B cell (primary cell): ENCODE results near the gene PSMD3. TPM values are rescaled to one million over a fixed set of nuclear protein-coding genes. Genes with fewer than 3 reads are reported as not detected.

ENCODE experiments used
- ATAC-seq: fragments of 200-7000 bp; cut with Tn5 transposase; one replicate; pipeline ENCODE4 v1.10.0; 2021; ENCODE audit warnings: low read depth, mild to moderate bottlenecking, moderate number of reproducible peaks, moderate library complexity
- CTCF ChIA-PET: fragments of 350-600 bp; sonication (Branson Sonifier 250); formaldehyde crosslinking; loops from one replicate; lab custom pipeline; 2021; ENCODE audit warnings: antibody characterized with exemption, inconsistent platforms; lab: Charles Lee
- POLR2A ChIA-PET: fragments of 350-600 bp; sonication (Branson Sonifier 250); formaldehyde crosslinking; loops from one replicate; lab custom pipeline; 2021; ENCODE audit warnings: antibody characterized with exemption; lab: Charles Lee
- DNase-seq: peaks from one replicate; pipeline ENCODE4 v3.0.0; 2013
- H2AFZ ChIP-seq: 2 replicates; pipeline ENCODE4 v1.6.1; 2012; ENCODE audit warnings: mild to moderate bottlenecking, low read depth, low read length; ENCODE audit not compliant: insufficient read depth, poor library complexity, severe bottlenecking
- H3K27ac ChIP-seq, 2 donors: 1 replicate in 1 of 2; 2 replicates in 1 of 2; pipeline ENCODE4 v1.5.1; 2012 to 2013; ENCODE audit warnings: low read length in 2 of 2, mild to moderate bottlenecking in 2 of 2, moderate library complexity in 1 of 2
- H3K27me3 ChIP-seq, 4 experiments: fragments of 200-600 bp in 1 of 4; sonication (generic) in 1 of 4; replicated peaks in 1 of 4; 1 replicate in 2 of 4; 2 replicates in 2 of 4; pipeline versions ENCODE4 v1.6.1 to v1.7.0; 2013 to 2016; ENCODE audit warnings: low read length in 3 of 4, mild to moderate bottlenecking in 2 of 4, mixed read lengths in 1 of 4, moderate library complexity in 1 of 4; ENCODE audit not compliant: insufficient read depth in 4 of 4, control insufficient read depth in 3 of 4; ENCODE audit errors: control extremely low read depth in 1 of 4
- H3K36me3 ChIP-seq, 2 experiments: replicated peaks in 1 of 2; 1 replicate in 1 of 2; 2 replicates in 1 of 2; pipeline versions ENCODE4 v1.6.1 to v1.7.1; 2013; ENCODE audit warnings: low read length in 1 of 2; ENCODE audit not compliant: insufficient read depth in 2 of 2, control insufficient read depth in 1 of 2; ENCODE audit errors: control extremely low read depth in 1 of 2, extremely low read depth in 1 of 2
- H3K4me1 ChIP-seq, 2 donors: fragments of 200-600 bp in 1 of 2; sonication (generic) in 1 of 2; 1 replicate in 1 of 2; 2 replicates in 1 of 2; pipeline versions ENCODE4 v1.5.1 to v1.6.1; 2013 to 2017; ENCODE audit warnings: low read length in 2 of 2; ENCODE audit not compliant: control insufficient read depth in 2 of 2, insufficient read depth in 2 of 2
- H3K4me2 ChIP-seq: replicated peaks from 2 replicates; pipeline ENCODE3; 2012; ENCODE audit warnings: mild to moderate bottlenecking, low read depth, low read length; ENCODE audit not compliant: poor library complexity, severe bottlenecking
- H3K4me3 ChIP-seq, 5 experiments: fragments of 200-600 bp in 1 of 5; sonication (generic) in 1 of 5; 1 replicate in 3 of 5; 2 replicates in 2 of 5; pipeline versions ENCODE4 v1.5.1 to v1.7.0; 2011 to 2016; ENCODE audit warnings: low read length in 4 of 5, mild to moderate bottlenecking in 4 of 5, low read depth in 2 of 5, control low read depth in 1 of 5, moderate library complexity in 1 of 5; ENCODE audit not compliant: insufficient read depth in 1 of 5; ENCODE audit errors: control extremely low read depth in 1 of 5, extremely low read depth in 1 of 5
- H3K79me2 ChIP-seq: fragments of 200-600 bp; sonication (generic); one replicate; pipeline ENCODE4 v1.6.0; 2016; ENCODE audit warnings: low read length; ENCODE audit not compliant: control insufficient read depth, insufficient read depth
- H3K9ac ChIP-seq: fragments of 200-600 bp; sonication (generic); 2 replicates; pipeline ENCODE4 v1.6.1; 2017; ENCODE audit warnings: mild to moderate bottlenecking, low read length, moderate library complexity
- H3K9me3 ChIP-seq, 3 donors: one replicate each; pipeline versions ENCODE4 v1.6.1 to v1.7.1; 2013; ENCODE audit warnings: low read length in 2 of 3; ENCODE audit not compliant: control insufficient read depth in 2 of 3, insufficient read depth in 1 of 3; ENCODE audit errors: control extremely low read depth in 1 of 3
- H4K20me1 ChIP-seq: 2 replicates; pipeline ENCODE4 v1.6.0; 2012; ENCODE audit warnings: mild to moderate bottlenecking, low read length; ENCODE audit not compliant: insufficient read depth, control insufficient read depth, poor library complexity, severe bottlenecking
- H3K27ac Mint-ChIP-seq: one replicate; pipeline ENCODE4 v1.8.0; 2021; ENCODE audit warnings: mixed read lengths
- H3K27me3 Mint-ChIP-seq: one replicate; pipeline ENCODE4 v1.8.0; 2021; ENCODE audit warnings: mixed read lengths
- H3K4me1 Mint-ChIP-seq: one replicate; pipeline ENCODE4 v1.8.0; 2021; ENCODE audit warnings: mixed read lengths
- H3K4me3 Mint-ChIP-seq: one replicate; pipeline ENCODE4 v1.8.0; 2021; ENCODE audit warnings: mixed read lengths
- H3K9me3 Mint-ChIP-seq: one replicate; pipeline ENCODE4 v1.8.0; 2022; ENCODE audit warnings: mixed read lengths; ENCODE audit not compliant: insufficient read depth
- CTCF ChIP-seq: fragments of 200-600 bp; IDR thresholded peaks from one replicate; pipeline ENCODE4 v1.8.0; 2022; ENCODE audit warnings: antibody characterized with exemption, mild to moderate bottlenecking
- EZH2 ChIP-seq: IDR thresholded peaks from 2 replicates; pipeline ENCODE4 v1.6.1; 2012; ENCODE audit warnings: borderline replicate concordance, low read depth, mild to moderate bottlenecking, moderate library complexity, low read length; ENCODE audit not compliant: insufficient read depth, poor library complexity, severe bottlenecking
- WGBS: methylation state at CpG from one replicate; pipeline ENCODE4 v1.1.5; 2013; ENCODE audit warnings: missing lambda C conversion rate; ENCODE audit not compliant: insufficient coverage; 5-methylcytosine and 5-hydroxymethylcytosine counted together
- intact Hi-C: fragments of 100-400 bp; cut with micrococcal nuclease; formaldehyde crosslinking; loops from one replicate; pipeline ENCODE4 v1.10.0; 2022
- polyA plus RNA-seq: library from polyadenylated mRNA; depleted of rRNA; stranded (reverse); fragments of >200 nt; gene quantifications from 2 replicates; pipeline ENCODE4 v1.2.3, GENCODE V29; 2012
- total RNA-seq, 2 donors: library from RNA; stranded (reverse); fragments of 120-200 nt in 1 of 2; gene quantifications; 1 replicate in 1 of 2; 2 replicates in 1 of 2; pipeline versions ENCODE4 v1.2.3 to v1.2.4, GENCODE V29; 2013 to 2022

Gene PSMD3
- total and polyA plus RNA-seq, 2 donors (not counting 1 experiment from before 2014, with no cell fraction given): 72.6 to 76.6 TPM

DNA sequence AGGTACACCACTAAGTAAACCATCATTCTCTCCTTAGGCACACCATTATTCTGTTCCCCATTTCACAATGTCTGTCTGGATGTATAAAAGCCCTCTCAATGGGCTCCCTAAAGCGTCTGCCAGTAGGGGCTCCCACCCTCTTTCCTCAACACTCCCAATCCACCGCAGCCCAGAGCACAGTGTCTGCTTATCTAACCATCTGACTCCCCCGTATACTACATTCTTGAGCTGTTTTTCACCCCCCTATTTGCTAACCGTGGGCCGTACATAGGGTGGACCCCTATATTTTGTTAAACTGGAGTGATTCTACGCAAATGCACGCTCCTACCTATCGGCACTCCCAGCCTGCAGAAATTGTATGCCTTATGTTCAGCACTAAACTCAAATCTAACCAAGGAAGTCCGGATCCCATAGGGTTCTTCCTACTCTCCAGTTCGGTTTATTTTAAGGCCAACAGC is 685 bp upstream of the PSMD3 start:
- H3K36me3 ChIP-seq: peaks cover 0 to 9% of the 10 kb centered on the region in 2 experiments
- H4K20me1 ChIP-seq: peaks cover 17% of the 10 kb centered on the region
- no peaks in the 10 kb centered on the region for H3K9me3 Mint-ChIP-seq
- intact Hi-C loops: loop anchor here (1.0 to 10.0 kb wide), 13 partner anchors 21 to 575 kb away; partner anchors contain the start of genes CDK12, FBXL20, IKZF3 and LRRC3C
- H3K4me3 Mint-ChIP-seq: peak overlapping the region; percentile 96
- H3K4me1 ChIP-seq: peaks cover 25 to 26% of the 10 kb centered on the region in 2 donors
- ATAC-seq: peak; percentile 8
- WGBS: 0% methylated on average over 10 of the region's 10 CpGs
- ChIA-PET CTCF (interaction anchor here (0.5 to 8.1 kb wide), 24 partner anchors 8 to 429 kb away, joined by 3 to 97 read pairs (median 4); partner anchors contain the start of genes LRRC3C, ORMDL3 and WIPF2), POLR2A (interaction anchor here (0.6 to 2.9 kb wide), 15 partner anchors 18 to 529 kb away, joined by 3 to 13 read pairs (median 4); partner anchors contain the start of genes IKZF3, MED1, NR1D1 and PGAP3)
- no peaks in the 10 kb centered on the region for H3K27me3 ChIP-seq
- H3K79me2 ChIP-seq: peaks cover 38% of the 10 kb centered on the region
- peak overlapping the region; percentile 85 to 92 for H3K27ac ChIP-seq
- peak overlapping the region; percentile 91 for H2AFZ ChIP-seq
- DNase-seq: no peak
- peak overlapping the region; percentile 79 for H3K9ac ChIP-seq
- H3K4me1 Mint-ChIP-seq: peaks cover 38% of the 10 kb centered on the region
- no peaks in the 10 kb centered on the region for H3K27me3 Mint-ChIP-seq
- peak overlapping the region; percentile 95 for H3K27ac Mint-ChIP-seq
- TF ChIP-seq CTCF (no peak), EZH2 (no peak)
- peak overlapping the region; percentile 85 for H3K4me2 ChIP-seq
- H3K4me3 ChIP-seq: peak overlapping the region; percentile 69 to 93 (median 83)
- no peaks in the 10 kb centered on the region for H3K9me3 ChIP-seq

- no peak for ATAC-seq
- peak overlapping the region; percentile 83 for H2AFZ ChIP-seq
Measured at GRCh38 chr17:39981207-39981741, 667 bp downstream of the PSMD3 start.

More at GRCh38 chr17:39981207-39981741, 667 bp downstream of the PSMD3 start:
- Histone ChIP-seq H3K4me3 (peak overlapping the region; percentile 64 to 93 (median 91)), H3K9me3 (no peaks in the 10 kb centered on the region), H3K4me2 (peak overlapping the region; percentile 95), H3K79me2 (peaks cover 40% of the 10 kb centered on the region), H3K27ac (peak overlapping the region; percentile 92 to 97), H3K36me3 (peaks cover 0 to 23% of the 10 kb centered on the region in 2 experiments), H3K27me3 (no peaks in the 10 kb centered on the region), H4K20me1 (peaks cover 17% of the 10 kb centered on the region), H3K9ac (peak overlapping the region; percentile 97), H3K4me1 (peaks cover 25 to 26% of the 10 kb centered on the region in 2 donors)
- no peak for DNase-seq
- no peaks in the 10 kb centered on the region for H3K27me3 Mint-ChIP-seq
- intact Hi-C loops: loop anchor here (2.0 to 10.0 kb wide), 5 partner anchors 116 to 576 kb away; partner anchors contain the start of genes CDK12, FBXL20, IKZF3 and STARD3
- peak overlapping the region; percentile 95 for H3K27ac Mint-ChIP-seq
- H3K9me3 Mint-ChIP-seq: no peaks in the 10 kb centered on the region
- TF ChIP-seq CTCF (no peak), EZH2 (no peak)
- ChIA-PET CTCF (interaction anchor here (0.6 to 8.1 kb wide), 25 partner anchors 9 to 362 kb away, joined by 3 to 97 read pairs (median 4); partner anchors contain the start of genes LRRC3C, MED24, ORMDL3 and PGAP3), POLR2A (interaction anchor here (0.5 to 2.9 kb wide), 13 partner anchors 23 to 1712 kb away, joined by 3 to 13 read pairs (median 4); partner anchors contain the start of genes IKZF3, LRRC3C, NR1D1 and ORMDL3)
- peaks cover 38% of the 10 kb centered on the region for H3K4me1 Mint-ChIP-seq
- WGBS: 0% methylated on average over 11 of the region's 15 CpGs
- H3K4me3 Mint-ChIP-seq: peak overlapping the region; percentile 96
